Endothelial cell of umbilical vein (primary cell): ENCODE data around the gene RMDN3. TPM values are rescaled to one million over a fixed set of nuclear protein-coding genes. Genes with fewer than 3 reads are reported as not detected.

Source experiments
- BruUV-seq: library from RNA; stranded (reverse); fragments of 400-500 nt; replicated peaks from 2 replicates; lab custom pipeline; 2021; lab: Mats Ljungman, UMichigan
- CTCF ChIA-PET: fragments of 300-600, 350-600 bp; sonication (Branson Sonifier 250); formaldehyde crosslinking; loops from one replicate; lab custom pipeline; 2021; ENCODE audit warnings: antibody characterized with exemption, inconsistent platforms; lab: Charles Lee
- POLR2A ChIA-PET: fragments of 300-600, 350-600 bp; sonication (Branson Sonifier 250); formaldehyde crosslinking; loops from one replicate; lab custom pipeline; 2021; ENCODE audit warnings: antibody characterized with exemption, inconsistent platforms; lab: Charles Lee
- DNase-seq: peaks from one replicate; pipeline ENCODE4 v3.0.0-alpha.2; 2011; ENCODE audit warnings: low read depth, low spot score
- FAIRE-seq: peaks from 2 replicates; lab custom pipeline; 2011; peaks lifted over from hg19 to GRCh38; lab: Jason Lieb, UNC
- H2AFZ ChIP-seq: 2 replicates; pipeline ENCODE4 v1.6.0; 2012; ENCODE audit warnings: low read depth, low read length, control low read depth, inconsistent platforms
- H3K27ac ChIP-seq: 2 replicates; pipeline ENCODE4 v1.5.1; 2011; ENCODE audit warnings: low read depth, mild to moderate bottlenecking, control low read depth, low read length, moderate library complexity; ENCODE audit not compliant: insufficient read depth
- H3K27me3 ChIP-seq, 2 experiments: 2 replicates each; pipeline versions ENCODE4 v1.6.0 to v1.6.1; 2011; ENCODE audit warnings: low read length in 2 of 2, mixed read lengths in 1 of 2; ENCODE audit not compliant: control insufficient read depth in 2 of 2, insufficient read depth in 2 of 2
- H3K36me3 ChIP-seq, 2 experiments: 2 replicates in 1 of 2; 3 replicates in 1 of 2; pipeline ENCODE4 v1.5.1; 2011; ENCODE audit warnings: low read length in 2 of 2, mild to moderate bottlenecking in 1 of 2, moderate library complexity in 1 of 2; ENCODE audit not compliant: control insufficient read depth in 2 of 2, insufficient read depth in 2 of 2; ENCODE audit errors: extremely low read depth in 1 of 2
- H3K4me1 ChIP-seq: 3 replicates; pipeline ENCODE4 v1.5.1; 2011; ENCODE audit warnings: mild to moderate bottlenecking, low read length; ENCODE audit not compliant: control insufficient read depth, insufficient read depth; ENCODE audit errors: extremely low read depth
- H3K4me2 ChIP-seq: 2 replicates; pipeline ENCODE4 v1.6.1; 2011; ENCODE audit warnings: low read length, control low read depth, mixed read lengths; ENCODE audit not compliant: insufficient read depth
- H3K4me3 ChIP-seq, 3 experiments: fragments of 200-600 bp in 1 of 3; sonication (generic), shearing (Covaris generic) in 1 of 3; replicated peaks in 1 of 3; 2 replicates each; pipeline ENCODE4 v1.5.1; 2011 to 2016; ENCODE audit warnings: control low read depth in 3 of 3, low read length in 3 of 3, mild to moderate bottlenecking in 2 of 3, inconsistent platforms in 1 of 3, low read depth in 1 of 3, moderate library complexity in 1 of 3; ENCODE audit not compliant: insufficient read depth in 1 of 3
- H3K79me2 ChIP-seq: 2 replicates; pipeline ENCODE4 v1.6.0; 2012; ENCODE audit warnings: low read length, inconsistent platforms; ENCODE audit not compliant: control insufficient read depth, insufficient read depth
- H3K9ac ChIP-seq: replicated peaks from 2 replicates; pipeline ENCODE3; 2011; ENCODE audit warnings: low read length, control low read depth; ENCODE audit not compliant: insufficient read depth; ENCODE audit errors: extremely low read depth
- H3K9me1 ChIP-seq: replicated peaks from 3 replicates; pipeline ENCODE4 v1.6.0; 2011; ENCODE audit warnings: mild to moderate bottlenecking, low read length; ENCODE audit not compliant: control insufficient read depth, insufficient read depth; ENCODE audit errors: extremely low read depth
- H3K9me3 ChIP-seq: replicated peaks from 2 replicates; pipeline ENCODE4 v1.5.1; 2012; ENCODE audit warnings: low read length, inconsistent platforms; ENCODE audit not compliant: control insufficient read depth, insufficient read depth
- H4K20me1 ChIP-seq: replicated peaks from 2 replicates; pipeline ENCODE3; 2011; ENCODE audit warnings: mild to moderate bottlenecking, low read length; ENCODE audit not compliant: control insufficient read depth, insufficient read depth; ENCODE audit errors: extremely low read depth
- EZH2 ChIP-seq: IDR thresholded peaks from 2 replicates; pipeline ENCODE4 v1.6.1; 2012; ENCODE audit warnings: borderline replicate concordance, low read depth, mild to moderate bottlenecking, moderate library complexity, low read length, inconsistent platforms; ENCODE audit not compliant: severe bottlenecking
- FOS ChIP-seq: IDR thresholded peaks from 2 replicates; pipeline ENCODE4 v1.6.1; 2011; ENCODE audit warnings: mild to moderate bottlenecking, low read length, moderate library complexity, borderline replicate concordance; ENCODE audit not compliant: insufficient read depth
- GATA2 ChIP-seq: IDR thresholded peaks from 2 replicates; pipeline ENCODE4 v1.7.0; 2011; ENCODE audit warnings: low read depth, mild to moderate bottlenecking, moderate library complexity, mixed read lengths, low read length; ENCODE audit not compliant: insufficient read length, insufficient read depth
- JUN ChIP-seq: IDR thresholded peaks from 2 replicates; pipeline ENCODE4 v1.6.1; 2011; ENCODE audit warnings: borderline replicate concordance, low read depth; ENCODE audit not compliant: insufficient read length, insufficient read depth
- MYC ChIP-seq: IDR thresholded peaks from one replicate; pipeline ENCODE4 v1.6.1; 2011; ENCODE audit warnings: mild to moderate bottlenecking, low read depth, low read length
- POLR2A ChIP-seq: IDR thresholded peaks from 2 replicates; pipeline ENCODE4 v1.6.1; 2012; ENCODE audit warnings: low read depth, mild to moderate bottlenecking, control low read depth, low read length
- POLR2AphosphoS5 ChIP-seq: IDR thresholded peaks from 2 replicates; pipeline ENCODE4 v1.6.1; 2012; ENCODE audit warnings: low read depth, mild to moderate bottlenecking, control low read depth, low read length, moderate library complexity; ENCODE audit not compliant: insufficient read depth
- dilution Hi-C: fragments of 300-500 bp; cut with MboI; formaldehyde crosslinking; loops from one replicate; pipeline ENCODE4 v1.15.0; 2019; ENCODE audit warnings: low sequenced_read_pairs; ENCODE audit not compliant: extremely low pct_ligation_motif_present
- intact Hi-C: fragments of 100-400 bp; cut with micrococcal nuclease; formaldehyde crosslinking; loops from one replicate; pipeline ENCODE4 v1.10.0; 2022
- polyA plus RNA-seq, 4 experiments: library from polyadenylated mRNA; depleted of rRNA in 3 of 4; stranded (reverse) in 3 of 4; unstranded in 1 of 4; fragments of >200 nt; gene quantifications; 2 replicates each; pipeline versions ENCODE4 v1.2.1 to v1.2.3, GENCODE V29; 2011 to 2012; ENCODE audit warnings: missing spikeins in 1 of 4
- total RNA-seq: library from RNA; stranded (reverse); gene quantifications from 2 replicates; pipeline ENCODE4 v1.2.3, GENCODE V29; 2021
- TF ChIP-seq, protein P1 (sequence below), 2 donors: IDR thresholded peaks; 1 replicate in 1 of 2; 2 replicates in 1 of 2; pipeline ENCODE4 v1.5.1; 2011; ENCODE audit warnings: low read length in 2 of 2, mild to moderate bottlenecking in 2 of 2, moderate library complexity in 2 of 2, control low read depth in 1 of 2, inconsistent platforms in 1 of 2, low read depth in 1 of 2; ENCODE audit not compliant: insufficient read depth in 1 of 2; ENCODE audit errors: extremely low read depth in 1 of 2
- TF ChIP-seq, protein P2 (sequence below): IDR thresholded peaks from 2 replicates; pipeline ENCODE4 v1.6.1; 2011; ENCODE audit not compliant: insufficient read depth, insufficient read length

Gene RMDN3
- total and polyA plus RNA-seq, 2 donors (not counting 3 experiments of a cell fraction or from before 2014, with no cell fraction given), result 20.1 to 37.2 TPM

DNA sequence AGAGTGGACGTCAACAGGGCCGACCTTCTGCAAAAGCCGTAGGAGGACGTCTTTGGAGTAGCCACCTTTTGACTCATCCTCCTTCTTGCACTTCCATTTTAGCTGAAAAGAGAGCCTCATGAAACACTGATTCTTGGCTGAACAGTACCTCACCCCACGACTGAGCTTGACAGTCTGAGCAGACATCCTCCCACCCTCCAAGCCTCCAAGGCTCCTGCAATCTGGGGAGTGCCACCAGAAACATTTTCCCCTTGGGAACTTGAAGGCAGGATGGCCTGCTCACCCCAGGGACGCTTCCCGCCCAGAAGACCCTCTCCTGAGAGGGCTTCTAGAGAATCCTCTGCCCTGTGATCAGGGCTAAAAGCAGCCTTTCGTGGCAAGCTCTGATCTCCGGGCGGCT, 20.0 kb upstream of the RMDN3 start:
- Histone ChIP-seq H3K4me2 (no peak overlapping the region), H3K27me3 (no peaks in the 10 kb centered on the region), H3K9me3 (no peaks in the 10 kb centered on the region), H3K9me1 (no peaks in the 10 kb centered on the region), H3K27ac (no peak overlapping the region), H3K36me3 (peaks cover 0 to 38% of the 10 kb centered on the region in 2 experiments), H2AFZ (no peak overlapping the region), H4K20me1 (no peaks in the 10 kb centered on the region), H3K4me3 (no peak overlapping the region), H3K4me1 (peaks cover 3% of the 10 kb centered on the region), H3K9ac (no peak overlapping the region), H3K79me2 (no peaks in the 10 kb centered on the region)
- ChIA-PET CTCF (interaction anchor here (1.1 to 1.9 kb wide), 2 partner anchors 11 to 32 kb away, joined by 3 to 5 read pairs; partner anchors contain the start of genes DNAJC17 and ZFYVE19), POLR2A (no interaction called here)
- FAIRE-seq, result no peak
- intact Hi-C loops, result no loop called here
- DNase-seq, result no peak
- dilution Hi-C loops, result no loop called here
- TF ChIP-seq POLR2A (no peak), EZH2 (no peak), POLR2AphosphoS5 (no peak), MYC (no peak), JUN (no peak), FOS (no peak), GATA2 (no peak)
- TF ChIP-seq, protein P1, sequence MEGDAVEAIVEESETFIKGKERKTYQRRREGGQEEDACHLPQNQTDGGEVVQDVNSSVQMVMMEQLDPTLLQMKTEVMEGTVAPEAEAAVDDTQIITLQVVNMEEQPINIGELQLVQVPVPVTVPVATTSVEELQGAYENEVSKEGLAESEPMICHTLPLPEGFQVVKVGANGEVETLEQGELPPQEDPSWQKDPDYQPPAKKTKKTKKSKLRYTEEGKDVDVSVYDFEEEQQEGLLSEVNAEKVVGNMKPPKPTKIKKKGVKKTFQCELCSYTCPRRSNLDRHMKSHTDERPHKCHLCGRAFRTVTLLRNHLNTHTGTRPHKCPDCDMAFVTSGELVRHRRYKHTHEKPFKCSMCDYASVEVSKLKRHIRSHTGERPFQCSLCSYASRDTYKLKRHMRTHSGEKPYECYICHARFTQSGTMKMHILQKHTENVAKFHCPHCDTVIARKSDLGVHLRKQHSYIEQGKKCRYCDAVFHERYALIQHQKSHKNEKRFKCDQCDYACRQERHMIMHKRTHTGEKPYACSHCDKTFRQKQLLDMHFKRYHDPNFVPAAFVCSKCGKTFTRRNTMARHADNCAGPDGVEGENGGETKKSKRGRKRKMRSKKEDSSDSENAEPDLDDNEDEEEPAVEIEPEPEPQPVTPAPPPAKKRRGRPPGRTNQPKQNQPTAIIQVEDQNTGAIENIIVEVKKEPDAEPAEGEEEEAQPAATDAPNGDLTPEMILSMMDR (IDR thresholded peaks at IDR 0.05; ENCODE audit: extremely low read depth in 1 of 2, insufficient read depth in 1 of 2, low read depth in 1 of 2, low read length in 2 of 2), result no peak
- TF ChIP-seq, protein P2, sequence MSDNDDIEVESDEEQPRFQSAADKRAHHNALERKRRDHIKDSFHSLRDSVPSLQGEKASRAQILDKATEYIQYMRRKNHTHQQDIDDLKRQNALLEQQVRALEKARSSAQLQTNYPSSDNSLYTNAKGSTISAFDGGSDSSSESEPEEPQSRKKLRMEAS, result no peak
- no TSS peak for BruUV-seq
